ENCODE results near the gene CCDC47.

Gene CCDC47

DNA sequence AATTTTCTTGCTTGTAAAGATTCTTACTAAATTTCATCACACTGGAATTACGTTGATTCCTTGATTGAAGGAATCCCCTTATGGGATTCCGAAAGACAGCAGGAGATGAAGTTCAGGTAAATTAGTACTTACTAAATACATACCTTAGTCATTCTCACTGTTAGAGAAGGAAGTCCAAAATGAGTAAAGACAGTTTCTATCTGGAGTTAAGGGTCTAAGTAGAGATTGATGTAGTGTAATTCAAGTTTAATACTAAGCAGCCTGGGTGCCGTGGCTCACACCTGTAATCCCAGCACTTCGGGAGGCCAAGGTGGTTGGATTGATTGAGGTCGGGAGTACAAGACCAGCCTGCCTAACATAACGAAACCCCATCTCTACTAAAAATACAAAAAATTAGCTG is 10.1 kb upstream of the CCDC47 start:
- FAIRE-seq: no peak

DNA sequence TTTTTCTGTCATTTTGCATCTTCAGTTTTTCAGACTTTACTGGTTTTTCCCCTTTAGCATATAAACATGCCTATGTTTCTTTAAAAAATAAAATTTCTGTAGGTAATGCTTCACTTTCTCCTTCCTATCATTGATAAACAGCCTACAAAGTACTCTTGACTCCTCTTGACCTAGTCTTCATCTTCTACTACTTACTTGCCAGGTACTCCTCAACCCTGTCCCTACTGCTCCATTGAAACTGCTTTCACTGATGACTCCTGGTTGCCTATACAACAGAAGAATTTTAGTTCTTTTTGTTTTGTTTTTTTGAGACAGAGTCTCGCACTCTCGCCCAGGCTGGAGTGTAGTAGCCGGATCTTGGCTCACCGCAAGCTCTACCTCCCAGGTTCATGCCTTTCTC is 7.5 kb upstream of the CCDC47 start:
- no peak for FAIRE-seq

DNA sequence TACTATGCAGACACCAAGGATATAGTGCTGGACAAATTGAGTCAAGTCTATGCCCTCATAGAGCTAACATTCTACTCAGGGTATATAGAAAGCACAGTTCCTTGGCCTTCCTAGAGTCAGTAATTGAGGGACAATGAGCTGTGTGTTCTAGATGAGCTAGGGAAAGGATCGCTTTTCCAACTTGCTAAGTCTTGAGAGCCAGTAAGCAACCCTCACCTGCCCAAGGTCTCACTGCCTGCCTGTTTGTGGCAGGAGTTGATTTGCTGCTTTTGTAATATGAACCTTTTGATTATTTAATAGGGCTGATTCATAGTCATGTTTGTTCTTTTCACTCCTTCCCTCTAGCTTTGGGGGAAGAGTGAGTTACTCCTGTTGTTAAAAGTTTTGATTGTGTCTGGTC is 7.1 kb upstream of the CCDC47 start:
- FAIRE-seq: no peak

DNA sequence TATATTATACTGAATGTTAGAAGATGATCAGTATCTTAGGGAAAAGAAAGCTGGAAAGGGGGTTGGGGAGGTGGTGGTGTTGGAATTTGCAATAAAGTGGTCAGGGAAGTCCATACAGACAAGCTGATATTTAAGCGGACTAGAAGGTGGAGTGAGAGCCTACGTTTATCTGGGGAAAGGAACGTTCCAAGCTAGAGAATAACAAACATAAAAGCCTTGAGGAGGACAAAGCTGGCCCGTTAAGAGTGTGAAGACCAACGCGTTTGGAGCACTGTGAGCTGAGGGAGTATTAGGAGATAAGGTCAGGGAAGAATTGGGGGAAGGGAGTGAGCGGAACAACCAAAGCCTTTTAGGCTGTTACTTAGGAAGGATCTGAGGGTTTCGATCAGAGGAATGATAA is 2.0 kb upstream of the CCDC47 start:
- FAIRE-seq: no peak

DNA sequence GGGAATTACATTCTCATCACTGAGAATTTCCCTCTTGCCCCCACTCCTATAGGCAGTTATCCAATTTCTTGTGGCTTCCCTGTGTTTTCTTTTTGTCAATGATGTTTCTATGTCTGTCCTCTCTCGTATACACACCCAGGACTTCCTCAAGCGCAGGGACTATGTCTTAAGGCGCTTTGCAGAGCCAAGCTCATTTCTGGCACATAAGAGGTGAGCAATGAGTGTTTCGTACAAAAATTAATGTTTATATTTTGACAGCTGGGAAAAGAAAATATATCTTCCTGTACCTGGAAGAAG is 1.5 kb upstream of the CCDC47 start:
- FAIRE-seq: no peak

DNA sequence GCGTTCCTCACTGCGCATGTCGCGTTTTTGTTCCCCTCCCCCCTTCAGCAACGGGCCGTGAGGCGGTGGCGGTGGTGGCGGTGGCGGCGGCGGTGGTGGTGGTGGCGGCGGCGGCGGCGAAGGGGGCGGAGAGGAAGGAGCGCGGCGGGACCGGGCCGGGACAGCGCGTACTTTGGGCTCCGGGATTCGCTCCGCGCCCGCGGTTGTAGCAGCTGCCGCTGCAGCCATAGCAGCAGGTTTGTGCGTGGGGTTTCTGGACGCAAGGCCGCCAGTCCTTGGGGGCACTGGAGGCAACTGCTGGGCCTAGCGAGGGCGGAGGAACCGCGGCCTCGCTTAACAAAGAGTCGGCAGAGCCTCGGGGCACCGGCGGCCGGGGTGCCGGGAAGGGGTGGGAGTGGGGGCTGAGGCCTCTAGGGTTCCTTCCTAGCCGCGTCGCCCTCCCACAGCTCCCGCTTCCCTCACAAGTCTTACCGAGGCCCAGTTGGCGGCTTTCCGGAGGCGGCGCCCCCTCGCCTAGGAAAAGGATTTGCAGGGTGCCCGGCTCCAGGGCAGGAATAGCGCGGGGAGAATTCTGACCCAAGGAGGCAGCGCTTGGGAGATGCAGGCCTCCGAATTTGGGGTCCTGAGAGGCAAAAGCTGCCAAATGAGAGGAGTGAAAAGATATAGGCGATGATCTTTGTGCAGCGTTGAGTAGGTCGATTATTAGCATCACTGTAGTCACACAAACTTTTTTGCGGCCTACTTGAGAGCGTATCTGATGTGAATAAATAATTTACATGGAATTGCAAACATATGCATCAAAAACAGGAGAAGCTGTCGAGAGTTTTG is 958 bp upstream of the CCDC47 start, which contains the start of gene DDX42:
Gene DDX42 (plus strand): TSS at position 30 of the 828 bp plus-strand sequence. CDS start 12,880 bp downstream, outside the sequence.
- no peak for FAIRE-seq

DNA sequence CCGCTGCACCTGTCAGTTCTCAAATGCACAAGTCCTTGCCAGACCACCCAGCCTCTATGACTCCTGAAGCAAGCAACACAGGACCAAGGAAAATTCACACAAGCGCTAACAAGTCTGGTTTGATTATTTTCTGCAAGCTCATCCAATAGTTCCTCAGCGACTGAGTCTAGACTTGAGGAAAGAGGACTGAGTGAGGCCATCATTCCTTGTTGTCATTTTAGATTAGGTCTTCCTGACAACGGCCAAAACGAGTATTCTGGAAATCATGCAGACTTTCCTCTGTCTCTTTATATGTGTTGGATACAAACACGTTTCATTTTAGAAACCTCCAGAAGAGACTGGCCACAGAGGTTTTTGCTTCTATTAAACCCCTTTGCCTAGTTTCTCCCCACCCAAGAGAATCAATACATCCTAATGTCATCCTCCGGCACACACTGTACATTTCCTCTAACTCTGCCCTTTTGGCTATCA is 561 bp downstream of the CCDC47 start:
- FAIRE-seq: no peak

DNA sequence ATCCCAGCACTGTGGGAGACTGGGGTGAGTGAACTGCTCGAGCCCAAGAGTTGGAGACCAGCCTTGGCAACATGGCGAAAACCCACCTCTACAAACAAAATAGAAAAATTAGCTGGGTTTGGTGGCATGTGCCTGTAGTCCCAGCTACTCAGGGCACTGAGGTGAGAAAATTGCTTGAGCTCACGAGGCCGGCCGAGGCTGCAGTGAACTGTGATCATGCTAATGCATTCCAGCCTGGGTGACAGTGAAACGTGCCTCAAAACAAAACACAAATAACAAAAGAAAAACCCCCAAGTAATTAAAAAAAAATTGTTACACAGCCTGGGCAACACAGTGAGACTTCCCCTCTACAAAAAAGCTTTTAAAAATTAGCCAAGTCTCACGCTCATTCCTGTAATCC is 5.0 kb downstream of the CCDC47 start:
- no peak for FAIRE-seq

DNA sequence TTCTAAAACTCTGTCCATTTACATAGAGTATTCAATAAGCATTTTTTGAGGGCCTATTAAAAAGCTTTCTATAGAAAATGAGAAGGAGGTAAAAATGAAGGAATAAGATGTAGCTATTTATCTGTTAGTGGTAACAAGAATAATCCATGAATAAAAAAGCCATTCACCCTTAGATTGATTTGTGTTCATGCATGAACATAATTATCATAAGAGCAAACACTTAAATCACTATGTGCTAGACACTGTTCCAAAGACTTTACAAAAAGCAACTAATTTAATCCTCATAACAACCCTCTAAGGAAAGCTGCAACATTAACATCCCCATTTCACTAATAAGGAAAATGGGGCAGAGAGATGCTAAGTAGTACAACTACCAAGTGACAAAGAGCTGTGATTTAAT is 6.6 kb downstream of the CCDC47 start:
- FAIRE-seq: no peak

DNA sequence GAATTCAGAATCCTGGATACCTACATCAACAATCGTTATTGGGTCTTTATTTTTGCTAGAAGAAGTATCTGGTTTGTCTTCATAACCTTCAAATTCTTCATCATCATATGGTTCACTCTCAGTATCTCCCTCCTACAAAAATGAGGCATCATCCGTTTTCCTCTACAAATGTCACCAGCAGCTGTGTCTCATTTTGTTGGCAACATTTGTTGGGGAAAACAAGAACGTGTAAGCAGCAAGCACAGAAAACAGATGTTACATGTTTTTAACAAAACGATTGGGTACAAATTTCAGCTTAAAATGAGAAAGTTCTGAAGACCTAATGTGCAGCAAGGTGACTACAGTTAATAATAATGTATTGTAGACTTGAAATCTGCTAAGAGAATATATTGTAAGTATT is 8.7 kb downstream of the CCDC47 start:
- no peak for FAIRE-seq

DNA sequence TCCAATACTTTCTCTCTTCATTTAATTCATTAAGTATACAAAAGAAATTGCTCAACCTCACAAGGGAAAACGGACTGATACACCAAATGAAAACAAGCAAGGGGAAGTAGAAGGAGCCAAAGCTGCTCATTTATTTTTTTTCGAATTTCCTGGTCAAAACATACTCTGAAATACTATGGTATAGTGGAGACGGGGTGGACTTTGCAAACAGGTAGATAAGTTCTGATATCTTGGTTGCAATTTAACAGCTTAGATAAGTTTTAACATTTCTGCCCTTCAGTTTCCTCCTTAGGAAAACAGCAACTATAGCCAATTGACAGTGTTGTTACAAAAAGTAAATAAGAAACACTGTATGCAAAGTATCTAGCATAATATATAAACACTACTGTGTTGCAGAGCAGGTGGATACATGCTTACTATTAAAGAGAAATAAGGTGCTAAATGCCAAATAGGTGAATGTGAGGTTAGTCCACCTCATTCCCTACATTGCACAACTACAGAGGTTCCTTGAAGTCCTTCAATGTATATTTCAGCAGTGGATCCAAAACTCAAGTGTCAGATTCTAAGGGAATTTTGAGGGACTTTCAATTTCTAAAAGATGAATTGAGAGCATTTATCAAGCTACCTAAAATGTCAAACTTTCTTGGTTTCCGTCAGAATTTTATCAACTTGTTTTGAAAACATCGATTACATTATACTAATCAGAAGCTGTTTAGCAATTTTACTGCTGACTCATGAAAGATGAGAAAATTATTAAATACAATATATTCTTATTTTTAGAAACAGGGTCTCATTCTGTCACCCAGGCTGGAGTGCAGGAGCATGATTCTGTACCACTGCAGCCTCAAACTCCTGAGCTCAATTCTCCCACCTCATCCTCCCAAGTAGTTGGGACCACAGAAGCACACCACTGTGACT is 11.0 kb downstream of the CCDC47 start:
- no peak for FAIRE-seq

DNA sequence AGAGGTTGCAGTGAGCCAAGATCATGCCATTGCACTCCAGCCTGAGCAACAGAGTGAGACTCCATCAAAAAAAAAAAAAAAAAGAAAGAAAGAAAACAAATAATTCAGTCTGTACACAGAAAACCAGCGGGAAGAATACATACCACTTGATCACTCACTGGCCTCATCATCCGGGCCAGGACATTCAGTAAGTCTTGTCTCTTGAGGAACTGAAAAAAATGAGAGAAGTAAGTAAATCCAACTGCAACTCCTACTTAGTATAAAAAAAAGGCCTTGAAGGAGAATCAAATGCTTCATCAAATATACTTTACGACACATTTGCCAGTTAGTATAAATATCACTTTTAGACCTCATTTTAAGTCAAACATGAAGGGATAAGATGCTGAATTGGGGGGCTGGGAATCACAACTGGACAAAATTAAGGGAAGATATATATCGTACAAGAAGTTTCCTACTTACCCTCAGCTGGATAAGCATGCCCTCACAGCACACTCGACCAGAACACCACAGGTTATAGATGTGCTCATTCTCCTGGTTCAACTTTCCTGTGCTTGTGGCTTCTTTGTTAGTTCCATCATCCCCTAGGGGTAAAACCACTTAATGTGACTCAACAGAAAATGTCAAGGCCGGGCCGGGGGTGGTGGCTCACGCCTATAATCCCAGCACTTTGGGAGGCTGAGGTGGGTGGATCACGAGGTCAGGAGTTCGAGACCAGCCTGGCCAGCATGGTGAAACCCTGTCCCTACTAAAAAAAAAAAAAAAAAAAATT is 12.4 kb downstream of the CCDC47 start:
- no peak for FAIRE-seq

DNA sequence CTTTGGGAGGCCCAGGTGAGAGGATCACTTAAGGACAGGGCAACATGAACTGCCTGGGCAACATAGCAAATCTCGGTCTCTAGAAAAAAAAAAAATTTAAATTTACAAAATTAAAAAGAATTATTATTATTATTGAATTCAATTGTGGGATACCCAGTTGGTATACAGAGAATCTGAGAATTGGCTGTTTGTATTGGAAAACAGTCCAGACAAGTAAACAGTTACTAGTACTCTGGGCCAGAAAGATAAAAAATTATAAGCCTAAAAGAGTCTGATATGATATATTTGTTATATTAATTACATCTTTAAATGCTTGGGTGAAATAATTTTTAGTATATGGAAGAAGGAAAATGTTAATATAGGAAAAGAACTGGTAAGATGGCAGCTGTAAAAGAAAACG is 15.0 kb downstream of the CCDC47 start:
- FAIRE-seq: no peak

DNA sequence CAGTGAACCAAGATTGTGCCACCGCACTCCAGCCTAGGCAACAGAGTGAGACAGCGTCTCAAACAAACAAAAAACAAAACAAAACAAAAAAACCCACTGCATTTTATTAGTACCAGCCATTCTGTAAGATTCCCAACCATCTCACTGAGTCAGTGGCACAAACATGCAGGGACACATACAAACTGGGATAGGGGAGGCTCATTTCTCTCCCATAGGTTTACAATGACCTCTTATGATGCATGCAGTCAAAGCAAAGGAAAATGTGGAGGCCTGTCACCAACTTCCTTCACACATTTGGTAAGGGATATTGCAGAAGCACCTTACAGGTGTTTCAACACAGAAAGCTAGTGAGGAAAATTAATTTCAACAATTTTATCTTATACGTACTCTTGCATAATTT is 19.4 kb downstream of the CCDC47 start:
- no peak for FAIRE-seq

DNA sequence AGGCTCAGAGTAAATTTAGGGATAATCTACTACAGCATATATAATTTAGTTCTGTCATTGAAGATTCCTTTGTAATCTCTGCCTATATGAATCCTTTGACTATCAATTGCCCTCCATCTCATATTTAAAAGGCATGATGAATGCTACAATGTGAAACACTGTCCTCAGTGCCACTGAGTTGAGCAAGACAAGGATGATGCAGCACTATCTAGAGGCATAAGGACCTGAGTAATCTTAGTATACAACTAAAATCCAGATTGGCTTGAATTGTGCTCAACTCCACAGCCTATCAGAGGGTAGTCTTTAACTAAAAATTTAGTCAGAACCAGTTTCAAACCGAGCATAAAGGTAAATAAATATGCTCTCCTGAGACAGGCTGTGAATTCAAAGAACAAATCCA is 20.2 kb downstream of the CCDC47 start:
- no peak for FAIRE-seq

DNA sequence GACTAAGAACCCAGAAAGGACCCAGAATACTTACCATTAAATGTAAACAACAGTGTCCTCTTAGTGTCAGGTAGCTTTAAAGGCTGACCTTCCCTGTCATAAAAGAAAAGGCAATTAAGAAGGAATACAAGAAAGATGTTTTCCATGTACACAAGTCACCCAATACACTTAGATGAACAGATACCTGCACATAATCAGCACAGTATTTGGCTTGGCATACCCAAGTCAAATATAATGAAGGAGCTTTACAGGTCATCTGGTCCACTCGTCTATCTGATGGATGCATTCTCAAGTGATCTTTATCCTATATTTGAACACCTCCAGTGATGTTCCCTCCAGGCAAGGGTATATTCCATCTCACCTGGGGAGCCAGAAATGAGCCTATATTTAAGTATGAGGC is 20.7 kb downstream of the CCDC47 start:
- FAIRE-seq: no peak

DNA sequence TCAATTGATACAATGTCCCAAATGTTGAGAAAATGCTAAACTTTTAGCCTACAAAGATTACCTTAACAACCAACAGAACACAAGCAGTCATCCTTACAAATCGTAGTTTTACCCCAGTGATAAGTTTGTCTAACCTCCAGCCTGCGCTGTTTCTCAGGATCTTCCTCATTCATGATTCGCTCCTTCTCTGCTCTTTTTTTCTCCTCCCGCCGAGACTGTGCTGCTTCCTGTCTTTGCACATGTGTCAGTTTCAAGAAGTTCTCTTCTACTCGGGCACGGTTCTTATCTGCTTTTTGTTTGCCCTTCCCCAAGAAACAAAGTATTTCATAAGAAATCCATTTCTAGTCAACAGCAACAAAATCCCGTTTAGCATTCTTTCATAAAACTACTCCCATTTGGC is 21.6 kb downstream of the CCDC47 start:
- FAIRE-seq: no peak

DNA sequence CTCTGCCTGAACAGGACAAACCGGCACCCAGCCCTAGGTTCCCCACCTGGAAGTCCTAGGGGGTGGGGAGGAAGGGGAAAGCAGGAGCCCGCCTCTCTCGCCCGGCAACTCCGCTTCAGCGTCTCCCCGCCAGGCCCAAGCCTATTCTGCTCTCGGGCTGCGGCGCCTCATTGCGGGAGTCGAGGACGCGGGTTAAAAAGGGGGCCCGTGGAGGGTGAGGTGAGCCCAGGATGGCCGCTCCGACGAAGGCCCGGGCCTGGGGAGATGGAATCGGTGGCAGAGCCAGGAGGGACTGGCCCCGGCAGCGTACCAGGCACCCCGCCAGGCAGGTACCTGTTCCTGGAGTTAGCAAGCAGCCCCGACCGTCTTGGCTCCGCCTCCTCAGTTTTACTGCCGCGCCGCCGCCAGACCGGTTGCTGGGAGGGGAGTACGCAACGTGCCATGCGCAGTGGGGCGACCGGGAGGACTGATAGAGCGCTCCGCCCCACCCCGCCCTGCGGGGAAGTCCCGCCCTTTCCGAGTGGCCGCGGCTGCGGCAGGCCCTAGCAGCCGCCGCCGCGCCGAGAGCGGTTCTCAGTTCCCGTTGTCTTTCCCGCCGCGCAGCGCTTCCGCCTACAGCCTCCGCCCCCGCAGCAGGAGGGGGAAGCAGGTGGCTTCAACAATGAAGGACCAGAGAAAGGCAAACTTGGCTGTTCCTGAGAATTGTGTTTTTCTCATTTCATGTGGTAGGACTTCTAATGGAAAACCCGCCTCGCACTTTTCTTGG is 31.8 kb downstream of the CCDC47 start, which contains the start of gene STRADA:
Gene STRADA (minus strand): TSS at position 392 of the 766 bp plus-strand sequence. CDS start 13,430 bp downstream, outside the sequence.
- no peak for FAIRE-seq

DNA sequence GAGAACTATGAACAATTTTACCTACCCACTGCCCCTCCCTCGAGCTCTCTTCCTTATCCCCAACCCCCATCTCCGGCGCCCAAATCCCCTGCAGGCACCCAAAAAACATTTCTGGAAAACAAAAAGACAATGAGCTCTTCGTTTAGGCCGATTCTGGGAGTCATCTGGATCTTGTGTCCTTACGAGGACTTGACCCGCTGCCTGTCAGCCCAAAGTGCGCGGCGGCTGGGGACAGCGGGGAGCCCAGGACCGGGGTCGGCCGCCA is 32.3 kb downstream of the CCDC47 start:
- FAIRE-seq: no peak

DNA sequence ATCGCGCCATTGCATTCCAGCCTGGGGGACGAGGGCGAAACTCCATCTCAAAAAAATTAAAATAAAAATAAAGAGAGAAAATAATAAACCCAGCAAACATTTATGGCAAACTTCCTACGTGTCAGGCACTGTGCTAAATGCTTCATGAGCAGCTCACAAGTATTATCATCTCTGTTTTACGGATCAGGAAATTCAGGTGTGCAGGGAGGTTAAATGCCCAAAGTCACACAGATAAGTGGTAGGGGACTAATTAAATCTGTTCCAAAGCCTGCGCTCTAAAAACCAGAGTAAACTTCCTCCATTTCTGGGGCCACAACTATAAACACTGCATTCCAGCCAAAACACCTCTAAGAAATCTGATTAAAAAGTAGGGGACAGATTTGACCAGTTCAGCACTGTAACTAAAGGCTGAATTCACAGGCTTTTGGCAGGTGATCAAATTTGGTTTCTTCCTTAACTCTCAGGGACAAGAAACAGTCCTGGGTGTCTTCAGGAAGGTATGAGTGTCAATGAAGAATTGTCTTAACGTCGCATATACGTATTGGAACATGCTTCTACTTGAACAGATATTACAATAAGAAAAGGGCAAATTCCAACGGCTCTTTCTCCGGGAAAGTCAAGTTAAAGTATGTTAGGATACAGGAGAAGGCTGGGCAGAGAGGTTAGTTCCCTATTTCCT is 32.8 kb downstream of the CCDC47 start:
- no peak for FAIRE-seq

DNA sequence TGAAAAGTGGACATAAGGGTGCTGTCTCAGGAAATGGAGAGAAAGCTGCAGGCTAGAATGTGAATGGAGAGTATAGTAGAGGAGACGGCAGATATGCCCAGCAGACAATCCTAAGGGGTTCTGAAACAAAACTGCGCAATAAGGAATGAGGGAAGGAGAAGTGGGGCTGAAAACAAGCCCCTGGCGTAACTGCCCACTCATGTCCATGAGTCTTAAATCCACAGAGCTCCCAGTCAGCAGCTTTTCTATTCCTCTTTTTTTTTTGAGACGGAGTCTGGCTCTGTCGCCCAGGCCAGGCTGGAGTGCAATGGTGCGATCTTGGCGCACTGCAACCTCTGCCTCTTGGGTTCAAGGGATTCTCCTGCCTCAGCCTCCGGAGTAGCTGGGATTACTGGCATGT is 37.7 kb downstream of the CCDC47 start:
- FAIRE-seq: no peak

DNA sequence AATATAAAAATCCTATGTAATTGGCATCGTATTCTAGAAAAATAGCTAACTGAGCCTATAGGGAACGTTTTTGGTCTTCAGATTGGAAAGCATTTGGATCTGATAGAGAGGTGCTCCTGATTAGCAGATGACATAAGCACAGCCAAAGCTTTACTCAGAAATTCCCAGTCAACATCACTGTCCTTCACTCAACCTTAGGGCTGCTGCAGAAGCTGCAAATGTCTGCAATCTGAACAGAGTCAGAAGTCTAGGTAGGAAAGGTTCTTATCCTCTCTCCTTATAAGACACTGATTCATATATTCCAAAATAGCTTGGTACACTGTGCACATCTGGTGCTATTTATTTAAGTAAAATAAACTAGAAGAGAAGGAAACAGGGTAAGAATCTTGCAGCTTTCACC is 51.0 kb downstream of the CCDC47 start:
- FAIRE-seq: no peak

All from TTC549 (cell line).